ENCODE measurements around the gene SYT15. TPM values are rescaled to one million over a fixed set of nuclear protein-coding genes. Genes with fewer than 3 reads are reported as not detected.
"Not testable (repeated sequence)": the region's sequence is repeated elsewhere in the genome, so short reads cannot be mapped to it uniquely, and the experiment has no call there.

SYT15 gene
- total and polyA plus RNA-seq, 10 of the 15 experiments (the other 5 are each of a cell fraction or from before 2014, with no cell fraction given): 0.03 to 0.67 (median 0.15) TPM

DNA sequence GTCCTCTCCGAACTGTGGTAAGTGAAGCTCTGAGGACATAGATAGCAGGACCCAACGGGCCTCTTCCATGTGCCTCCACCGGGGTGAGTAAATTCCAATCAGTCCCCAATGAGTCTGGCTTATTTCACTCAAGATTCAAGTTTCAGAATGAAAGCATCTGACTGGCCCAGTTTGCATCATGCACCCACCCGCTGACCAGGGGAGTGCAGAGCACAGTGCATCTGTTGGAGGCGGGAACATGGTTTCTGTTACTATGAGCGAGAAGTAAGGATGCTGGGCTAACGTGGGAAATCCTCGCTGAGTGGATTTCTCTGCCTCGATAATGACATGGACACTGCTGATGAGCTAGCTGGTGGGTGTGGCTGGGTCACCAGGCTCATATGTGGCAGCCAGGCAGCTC, 11.8 kb upstream of the SYT15 start:
- H3K4me1 ChIP-seq (ENCODE audit: control insufficient read depth, insufficient read depth, low read length); DNase-seq (ENCODE audit: low read depth, low spot score); RAD21 ChIA-PET (ENCODE audit: unreplicated experiment); SMC1A ChIA-PET (ENCODE audit: uncharacterized antibody, unreplicated experiment); CTCF ChIA-PET; FAIRE-seq; H3K27me3 ChIP-seq (replicated peaks in 1 of 2; ENCODE audit: control insufficient read depth in 2 of 2, insufficient read depth in 2 of 2, low read length in 1 of 2); H3K4me3 ChIP-seq; H3K4me2 ChIP-seq (ENCODE audit: control insufficient read depth, insufficient read depth); intact Hi-C loops (cut with micrococcal nuclease; ENCODE audit: unreplicated experiment); POLR2A ChIA-PET; H3K9me3 ChIP-seq (replicated peaks; ENCODE audit: control insufficient read depth, insufficient read depth, low read length); H3K79me2 ChIP-seq (ENCODE audit: control insufficient read depth, insufficient read depth, low read length); ATAC-seq; H2AFZ ChIP-seq (ENCODE audit: control insufficient read depth, low read depth, low read length); H3K9ac ChIP-seq (ENCODE audit: control insufficient read depth, insufficient read depth, low read length); in situ Hi-C loops (cut with MboI); H4K20me1 ChIP-seq (ENCODE audit: control insufficient read depth, insufficient read depth); H3K36me3 ChIP-seq (ENCODE audit: control insufficient read depth in 2 of 2, insufficient read depth in 2 of 2, low read length in 1 of 2); H3K27ac ChIP-seq (ENCODE audit: control insufficient read depth, insufficient read depth); BruUV-seq (replicated peaks): not testable (repeated sequence)
- 68% methylated on average over 2 of the region's 9 CpGs for WGBS (ENCODE audit: insufficient coverage, insufficient replicate concordance, low lambda C conversion rate, missing lambda C conversion rate)

- in situ Hi-C loops (cut with MboI); H4K20me1 ChIP-seq (ENCODE audit: control insufficient read depth, insufficient read depth); intact Hi-C loops (cut with micrococcal nuclease; ENCODE audit: unreplicated experiment); SMC1A ChIA-PET (ENCODE audit: uncharacterized antibody, unreplicated experiment); POLR2A ChIA-PET; H3K4me2 ChIP-seq (ENCODE audit: control insufficient read depth, insufficient read depth); H3K27ac ChIP-seq (ENCODE audit: control insufficient read depth, insufficient read depth); H3K79me2 ChIP-seq (ENCODE audit: control insufficient read depth, insufficient read depth, low read length); H3K27me3 ChIP-seq (replicated peaks in 1 of 2; ENCODE audit: control insufficient read depth in 2 of 2, insufficient read depth in 2 of 2, low read length in 1 of 2); RAD21 ChIA-PET (ENCODE audit: unreplicated experiment); BruUV-seq (replicated peaks); FAIRE-seq; H3K4me1 ChIP-seq (ENCODE audit: control insufficient read depth, insufficient read depth, low read length); DNase-seq (ENCODE audit: low read depth, low spot score); H3K9ac ChIP-seq (ENCODE audit: control insufficient read depth, insufficient read depth, low read length); H3K4me3 ChIP-seq; CTCF ChIA-PET; H2AFZ ChIP-seq (ENCODE audit: control insufficient read depth, low read depth, low read length); H3K36me3 ChIP-seq (ENCODE audit: control insufficient read depth in 2 of 2, insufficient read depth in 2 of 2, low read length in 1 of 2); ATAC-seq; H3K9me3 ChIP-seq (replicated peaks; ENCODE audit: control insufficient read depth, insufficient read depth, low read length): not testable (repeated sequence)
- WGBS (ENCODE audit: insufficient coverage, insufficient replicate concordance, low lambda C conversion rate, missing lambda C conversion rate): no CpG with 5 or more reads among the region's 2 CpGs
Observed at GRCh38 chr10:46570655-46571054, 8.3 kb upstream of the SYT15 start.

DNA sequence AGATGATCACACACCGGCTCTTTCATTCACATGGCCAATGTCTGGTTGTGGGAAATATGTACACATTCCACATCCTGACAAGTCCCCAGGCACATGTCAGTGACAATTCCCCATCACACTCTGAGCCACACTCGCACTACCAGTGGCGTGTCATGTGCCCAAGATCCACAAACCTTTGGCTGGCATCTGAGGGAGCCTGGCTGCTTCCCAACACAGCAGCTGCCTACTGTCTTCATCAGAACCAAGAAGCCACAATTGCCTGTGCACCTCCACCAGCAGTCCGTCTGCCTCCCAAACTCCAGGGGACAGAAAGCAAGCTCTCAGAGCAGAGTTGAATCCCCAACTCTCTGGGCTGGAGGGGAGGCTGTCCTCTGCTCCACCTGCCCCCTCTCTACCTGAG, 6.2 kb upstream of the SYT15 start:
- H3K9me3 ChIP-seq (replicated peaks; ENCODE audit: control insufficient read depth, insufficient read depth, low read length); H3K9ac ChIP-seq (ENCODE audit: control insufficient read depth, insufficient read depth, low read length); ATAC-seq; RAD21 ChIA-PET (ENCODE audit: unreplicated experiment); POLR2A ChIA-PET; CTCF ChIA-PET; in situ Hi-C loops (cut with MboI); SMC1A ChIA-PET (ENCODE audit: uncharacterized antibody, unreplicated experiment); DNase-seq (ENCODE audit: low read depth, low spot score); H4K20me1 ChIP-seq (ENCODE audit: control insufficient read depth, insufficient read depth); FAIRE-seq; H3K36me3 ChIP-seq (ENCODE audit: control insufficient read depth in 2 of 2, insufficient read depth in 2 of 2, low read length in 1 of 2); BruUV-seq (replicated peaks); H3K4me1 ChIP-seq (ENCODE audit: control insufficient read depth, insufficient read depth, low read length); H3K4me3 ChIP-seq; H3K27ac ChIP-seq (ENCODE audit: control insufficient read depth, insufficient read depth); H3K27me3 ChIP-seq (replicated peaks in 1 of 2; ENCODE audit: control insufficient read depth in 2 of 2, insufficient read depth in 2 of 2, low read length in 1 of 2); H2AFZ ChIP-seq (ENCODE audit: control insufficient read depth, low read depth, low read length); intact Hi-C loops (cut with micrococcal nuclease; ENCODE audit: unreplicated experiment); H3K4me2 ChIP-seq (ENCODE audit: control insufficient read depth, insufficient read depth); H3K79me2 ChIP-seq (ENCODE audit: control insufficient read depth, insufficient read depth, low read length): not testable (repeated sequence)
- 20% methylated on average over 1 of the region's 4 CpGs for WGBS (ENCODE audit: insufficient coverage, insufficient replicate concordance, low lambda C conversion rate, missing lambda C conversion rate)

- H3K36me3 ChIP-seq (ENCODE audit: control insufficient read depth in 2 of 2, insufficient read depth in 2 of 2, low read length in 1 of 2); ATAC-seq; FAIRE-seq; H3K4me1 ChIP-seq (ENCODE audit: control insufficient read depth, insufficient read depth, low read length); RAD21 ChIA-PET (ENCODE audit: unreplicated experiment); H3K27ac ChIP-seq (ENCODE audit: control insufficient read depth, insufficient read depth); CTCF ChIA-PET; intact Hi-C loops (cut with micrococcal nuclease; ENCODE audit: unreplicated experiment); H4K20me1 ChIP-seq (ENCODE audit: control insufficient read depth, insufficient read depth); DNase-seq (ENCODE audit: low read depth, low spot score); H3K79me2 ChIP-seq (ENCODE audit: control insufficient read depth, insufficient read depth, low read length); H3K9ac ChIP-seq (ENCODE audit: control insufficient read depth, insufficient read depth, low read length); H3K4me3 ChIP-seq; POLR2A ChIA-PET; BruUV-seq (replicated peaks); SMC1A ChIA-PET (ENCODE audit: uncharacterized antibody, unreplicated experiment); H3K27me3 ChIP-seq (replicated peaks in 1 of 2; ENCODE audit: control insufficient read depth in 2 of 2, insufficient read depth in 2 of 2, low read length in 1 of 2); H3K9me3 ChIP-seq (replicated peaks; ENCODE audit: control insufficient read depth, insufficient read depth, low read length); H2AFZ ChIP-seq (ENCODE audit: control insufficient read depth, low read depth, low read length); H3K4me2 ChIP-seq (ENCODE audit: control insufficient read depth, insufficient read depth); in situ Hi-C loops (cut with MboI): not testable (repeated sequence)
- whole genome bisulfite sequencing (ENCODE audit: insufficient coverage, insufficient replicate concordance, low lambda C conversion rate, missing lambda C conversion rate): no CpG with 5 or more reads among the region's 5 CpGs
Observed at GRCh38 chr10:46573314-46573713, 5.6 kb upstream of the SYT15 start.
